CD14-positive monocyte (primary cell): ENCODE measurements around the gene GNG2. TPM values are rescaled to one million over a fixed set of nuclear protein-coding genes. Genes with fewer than 3 reads are reported as not detected.

ENCODE experiments used
- DNase-seq, 3 donors: peaks; one replicate each; pipeline ENCODE4 v3.0.0-alpha.2; 2011 to 2022
- H2AFZ ChIP-seq: 2 replicates; pipeline ENCODE4 v1.6.0; 2012; ENCODE audit warnings: mild to moderate bottlenecking, low read depth, low read length, inconsistent platforms; ENCODE audit not compliant: insufficient read depth, poor library complexity, severe bottlenecking
- H3K27ac ChIP-seq, 2 donors: 1 replicate in 1 of 2; 2 replicates in 1 of 2; pipeline ENCODE4 v1.5.1; 2012 to 2013; ENCODE audit warnings: low read length in 2 of 2, control low read depth in 1 of 2, inconsistent platforms in 1 of 2, low read depth in 1 of 2, mild to moderate bottlenecking in 1 of 2
- H3K27me3 ChIP-seq, 2 donors: one replicate each; pipeline versions ENCODE4 v1.6.0 to v1.6.1; 2011 to 2013; ENCODE audit warnings: low read length in 2 of 2; ENCODE audit not compliant: control insufficient read depth in 2 of 2, insufficient read depth in 2 of 2
- H3K36me3 ChIP-seq, 2 donors: replicated peaks in 1 of 2; 1 replicate in 1 of 2; 2 replicates in 1 of 2; pipeline versions ENCODE4 v1.5.1 to v1.6.1; 2012 to 2013; ENCODE audit warnings: low read length in 2 of 2, control low read depth in 1 of 2, inconsistent platforms in 1 of 2, mild to moderate bottlenecking in 1 of 2; ENCODE audit not compliant: insufficient read depth in 2 of 2, control insufficient read depth in 1 of 2
- H3K4me1 ChIP-seq, 2 donors: 1 replicate in 1 of 2; 2 replicates in 1 of 2; pipeline versions ENCODE4 v1.5.1 to v1.6.1; 2012 to 2013; ENCODE audit warnings: low read length in 2 of 2, control low read depth in 1 of 2, inconsistent platforms in 1 of 2, mild to moderate bottlenecking in 1 of 2, moderate library complexity in 1 of 2; ENCODE audit not compliant: insufficient read depth in 2 of 2, control insufficient read depth in 1 of 2
- H3K4me2 ChIP-seq: replicated peaks from 2 replicates; pipeline ENCODE3; 2012; ENCODE audit warnings: low read length, moderate library complexity, mild to moderate bottlenecking; ENCODE audit not compliant: poor library complexity, severe bottlenecking; ENCODE audit errors: extremely low read depth
- H3K4me3 ChIP-seq, 3 experiments: fragments of 200-600 bp in 1 of 3; sonication (generic) in 1 of 3; replicated peaks in 1 of 3; 1 replicate in 2 of 3; 2 replicates in 1 of 3; pipeline ENCODE4 v1.5.1; 2011 to 2013; ENCODE audit warnings: low read length in 3 of 3, mild to moderate bottlenecking in 3 of 3, control low read depth in 2 of 3, low read depth in 2 of 3, inconsistent platforms in 1 of 3, moderate library complexity in 1 of 3
- H3K79me2 ChIP-seq: 2 replicates; pipeline ENCODE4 v1.6.0; 2012; ENCODE audit warnings: mild to moderate bottlenecking, control low read depth, inconsistent platforms, low read length, moderate library complexity; ENCODE audit not compliant: insufficient read depth
- H3K9ac ChIP-seq: 2 replicates; pipeline ENCODE4 v1.6.0; 2017; ENCODE audit warnings: low read length, mild to moderate bottlenecking; ENCODE audit not compliant: insufficient read depth, poor library complexity, severe bottlenecking
- H3K9me3 ChIP-seq, 2 donors: replicated peaks in 1 of 2; 1 replicate in 1 of 2; 2 replicates in 1 of 2; pipeline versions ENCODE4 v1.5.1 to v1.6.1; 2012 to 2013; ENCODE audit warnings: low read length in 2 of 2, control low read depth in 1 of 2; ENCODE audit not compliant: control insufficient read depth in 1 of 2, insufficient read depth in 1 of 2
- H4K20me1 ChIP-seq: 2 replicates; pipeline ENCODE4 v1.6.0; 2012; ENCODE audit warnings: mild to moderate bottlenecking, low read length, control low read depth, moderate library complexity; ENCODE audit not compliant: insufficient read depth
- H3K27ac Mint-ChIP-seq, 7 donors: one replicate each; pipeline ENCODE4 v1.8.0; 2020; ENCODE audit warnings: mild to moderate bottlenecking in 7 of 7, mixed read lengths in 7 of 7, moderate library complexity in 6 of 7, inconsistent platforms in 2 of 7
- H3K27me3 Mint-ChIP-seq, 3 donors: one replicate each; pipeline ENCODE4 v1.8.0; 2021 to 2022; ENCODE audit warnings: low read depth in 3 of 3, mild to moderate bottlenecking in 3 of 3, mixed read lengths in 3 of 3, moderate library complexity in 3 of 3, inconsistent platforms in 1 of 3
- H3K36me3 Mint-ChIP-seq, 2 donors: one replicate each; pipeline ENCODE4 v1.8.0; 2020; ENCODE audit warnings: mixed read lengths in 2 of 2, inconsistent platforms in 1 of 2, mild to moderate bottlenecking in 1 of 2
- H3K4me1 Mint-ChIP-seq: one replicate; pipeline ENCODE4 v1.8.0; 2020; ENCODE audit warnings: mild to moderate bottlenecking, mixed read lengths
- H3K4me3 Mint-ChIP-seq, 2 donors: one replicate each; pipeline ENCODE4 v1.8.0; 2020; ENCODE audit warnings: mild to moderate bottlenecking in 2 of 2, mixed read lengths in 2 of 2, moderate library complexity in 1 of 2
- H3K9me3 Mint-ChIP-seq, 7 donors: one replicate each; pipeline ENCODE4 v1.8.0; 2020 to 2022; ENCODE audit warnings: mixed read lengths in 7 of 7, mild to moderate bottlenecking in 6 of 7, moderate library complexity in 6 of 7, inconsistent platforms in 2 of 7
- CTCF ChIP-seq: fragments of 200-600 bp; IDR thresholded peaks from one replicate; pipeline ENCODE4 v1.8.0; 2022; ENCODE audit warnings: antibody characterized with exemption, mild to moderate bottlenecking
- WGBS: methylation state at CpG from one replicate; pipeline ENCODE4 v1.1.5; 2013; ENCODE audit warnings: missing lambda C conversion rate; ENCODE audit not compliant: insufficient coverage; 5-methylcytosine and 5-hydroxymethylcytosine counted together
- intact Hi-C, 2 donors: fragments of 100-400 bp; cut with micrococcal nuclease; formaldehyde crosslinking; loops; one replicate each; pipeline versions ENCODE4 v1.15.0 to v1.15.1; 2023
- polyA plus RNA-seq, 3 donors: library from polyadenylated mRNA; depleted of rRNA in 1 of 3; unstranded in 2 of 3; stranded (reverse) in 1 of 3; fragments of 300-500 nt in 2 of 3; fragments of >200 nt in 1 of 3; fragmentation: Illumina TruSeq in 2 of 3; gene quantifications; 1 replicate in 2 of 3; 2 replicates in 1 of 3; pipeline ENCODE4 v1.2.3, GENCODE V29; 2012 to 2021

Gene GNG2
- polyA plus RNA-seq, 3 donors: 42.7 to 151 (median 146) TPM

- Mint-ChIP-seq H3K27me3 (no peaks in the 10 kb centered on the region), H3K36me3 (peaks cover 82 to 85% of the 10 kb centered on the region in 2 donors), H3K27ac (no peak overlapping the region), H3K9me3 (no peaks in the 10 kb centered on the region), H3K4me1 (no peaks in the 10 kb centered on the region), H3K4me3 (no peak overlapping the region)
- Histone ChIP-seq H3K4me2 (no peak overlapping the region), H3K36me3 (peaks cover 84 to 99% of the 10 kb centered on the region in 2 donors), H3K4me3 (no peak overlapping the region), H2AFZ (no peak overlapping the region), H4K20me1 (peaks cover 10% of the 10 kb centered on the region), H3K9me3 (no peaks in the 10 kb centered on the region), H3K9ac (no peak overlapping the region), H3K79me2 (peaks cover 10% of the 10 kb centered on the region), H3K27ac (no peak overlapping the region), H3K4me1 (no peaks in the 10 kb centered on the region), H3K27me3 (no peaks in the 10 kb centered on the region)
- no peak for TF ChIP-seq CTCF
- intact Hi-C loops: no loop called here
- no CpG with 5 or more reads among the region's 2 CpGs for WGBS
- no peak for DNase-seq
These were observed 138.7 kb downstream of the GNG2 start for GRCh38 chr14:51999084-51999483.

- no peak for DNase-seq
- no peak overlapping the region for H3K4me2 ChIP-seq
- WGBS: no CpG with 5 or more reads among the region's 3 CpGs
- no peaks in the 10 kb centered on the region for H3K9me3 ChIP-seq
- no peak for TF ChIP-seq CTCF
- Mint-ChIP-seq H3K27me3 (no peaks in the 10 kb centered on the region), H3K9me3 (no peaks in the 10 kb centered on the region), H3K4me3 (no peak overlapping the region), H3K27ac (no peak overlapping the region), H3K4me1 (no peaks in the 10 kb centered on the region), H3K36me3 (peaks cover 84 to 85% of the 10 kb centered on the region in 2 donors)
- H3K27me3 ChIP-seq: no peaks in the 10 kb centered on the region
- H4K20me1 ChIP-seq: peaks cover 7% of the 10 kb centered on the region
- no peak overlapping the region for H3K27ac ChIP-seq
- H3K79me2 ChIP-seq: peaks cover 6% of the 10 kb centered on the region
- peaks cover 84 to 99% of the 10 kb centered on the region in 2 donors for H3K36me3 ChIP-seq
- intact Hi-C loops: no loop called here
- H3K4me1 ChIP-seq: no peaks in the 10 kb centered on the region
- H2AFZ ChIP-seq: no peak overlapping the region
- H3K9ac ChIP-seq: no peak overlapping the region
- no peak overlapping the region for H3K4me3 ChIP-seq
These were observed 139.7 kb downstream of the GNG2 start for GRCh38 chr14:52000019-52000582.
